ENCODE data around the gene KTN1.

The KTN1 gene

GRCh38 chr14:55662752-55663151 is 82.7 kb downstream of the KTN1 start:
- DNase-seq (ENCODE audit: extremely low read depth in 1 of 2, low read depth in 1 of 2), result no peak

- no peak for DNase-seq (ENCODE audit: extremely low read depth in 1 of 2, low read depth in 1 of 2)
Observed at GRCh38 chr14:55665067-55665675, 85.2 kb downstream of the KTN1 start.

GRCh38 chr14:55667801-55668200 is 87.8 kb downstream of the KTN1 start:
- DNase-seq (ENCODE audit: extremely low read depth in 1 of 2, low read depth in 1 of 2), result no peak

- DNase-seq (ENCODE audit: extremely low read depth in 1 of 2, low read depth in 1 of 2), result no peak
Observed at GRCh38 chr14:55671641-55672040, 91.6 kb downstream of the KTN1 start.

GRCh38 chr14:55673048-55673447 is 93.0 kb downstream of the KTN1 start:
- DNase-seq (ENCODE audit: extremely low read depth in 1 of 2, low read depth in 1 of 2), result no peak

GRCh38 chr14:55681096-55681495 is 101.1 kb downstream of the KTN1 start:
- DNase-seq (ENCODE audit: extremely low read depth in 1 of 2, low read depth in 1 of 2), result no peak

- DNase-seq (ENCODE audit: extremely low read depth in 1 of 2, low read depth in 1 of 2), result no peak
Observed at GRCh38 chr14:55684956-55685584, 105.1 kb downstream of the KTN1 start.

GRCh38 chr14:55686713-55687112 is 106.7 kb downstream of the KTN1 start:
- no peak for DNase-seq (ENCODE audit: extremely low read depth in 1 of 2, low read depth in 1 of 2)

GRCh38 chr14:55688566-55688965 is 108.6 kb downstream of the KTN1 start:
- no peak for DNase-seq (ENCODE audit: extremely low read depth in 1 of 2, low read depth in 1 of 2)

- DNase-seq (ENCODE audit: extremely low read depth in 1 of 2, low read depth in 1 of 2), result no peak
Observed at GRCh38 chr14:55689981-55690871, 110.2 kb downstream of the KTN1 start.

GRCh38 chr14:55691659-55692058 is 111.7 kb downstream of the KTN1 start:
- DNase-seq (ENCODE audit: extremely low read depth in 1 of 2, low read depth in 1 of 2), result no peak

- no peak for DNase-seq (ENCODE audit: extremely low read depth in 1 of 2, low read depth in 1 of 2)
Observed at GRCh38 chr14:55693904-55694303, 113.9 kb downstream of the KTN1 start.

GRCh38 chr14:55697414-55697861 is 117.4 kb downstream of the KTN1 start:
- no peak for DNase-seq (ENCODE audit: extremely low read depth in 1 of 2, low read depth in 1 of 2)

- no peak for DNase-seq (ENCODE audit: extremely low read depth in 1 of 2, low read depth in 1 of 2)
Observed at GRCh38 chr14:55698051-55698450, 118.0 kb downstream of the KTN1 start.

GRCh38 chr14:55699131-55700057 is 119.4 kb downstream of the KTN1 start:
- no peak for DNase-seq (ENCODE audit: extremely low read depth in 1 of 2, low read depth in 1 of 2)

GRCh38 chr14:55701638-55702037 is 121.6 kb downstream of the KTN1 start:
- DNase-seq (ENCODE audit: extremely low read depth in 1 of 2, low read depth in 1 of 2), result no peak

- DNase-seq (ENCODE audit: extremely low read depth in 1 of 2, low read depth in 1 of 2), result no peak
Observed at GRCh38 chr14:55702511-55702910, 122.5 kb downstream of the KTN1 start.

GRCh38 chr14:55704654-55705053 is 124.6 kb downstream of the KTN1 start:
- DNase-seq (ENCODE audit: extremely low read depth in 1 of 2, low read depth in 1 of 2), result no peak

- no peak for DNase-seq (ENCODE audit: extremely low read depth in 1 of 2, low read depth in 1 of 2)
Observed at GRCh38 chr14:55705651-55706364, 125.8 kb downstream of the KTN1 start.

GRCh38 chr14:55706365-55706684 is 126.3 kb downstream of the KTN1 start:
- DNase-seq (ENCODE audit: extremely low read depth in 1 of 2, low read depth in 1 of 2), result no peak
